ENCODE data around the gene AOC1.

DNA sequence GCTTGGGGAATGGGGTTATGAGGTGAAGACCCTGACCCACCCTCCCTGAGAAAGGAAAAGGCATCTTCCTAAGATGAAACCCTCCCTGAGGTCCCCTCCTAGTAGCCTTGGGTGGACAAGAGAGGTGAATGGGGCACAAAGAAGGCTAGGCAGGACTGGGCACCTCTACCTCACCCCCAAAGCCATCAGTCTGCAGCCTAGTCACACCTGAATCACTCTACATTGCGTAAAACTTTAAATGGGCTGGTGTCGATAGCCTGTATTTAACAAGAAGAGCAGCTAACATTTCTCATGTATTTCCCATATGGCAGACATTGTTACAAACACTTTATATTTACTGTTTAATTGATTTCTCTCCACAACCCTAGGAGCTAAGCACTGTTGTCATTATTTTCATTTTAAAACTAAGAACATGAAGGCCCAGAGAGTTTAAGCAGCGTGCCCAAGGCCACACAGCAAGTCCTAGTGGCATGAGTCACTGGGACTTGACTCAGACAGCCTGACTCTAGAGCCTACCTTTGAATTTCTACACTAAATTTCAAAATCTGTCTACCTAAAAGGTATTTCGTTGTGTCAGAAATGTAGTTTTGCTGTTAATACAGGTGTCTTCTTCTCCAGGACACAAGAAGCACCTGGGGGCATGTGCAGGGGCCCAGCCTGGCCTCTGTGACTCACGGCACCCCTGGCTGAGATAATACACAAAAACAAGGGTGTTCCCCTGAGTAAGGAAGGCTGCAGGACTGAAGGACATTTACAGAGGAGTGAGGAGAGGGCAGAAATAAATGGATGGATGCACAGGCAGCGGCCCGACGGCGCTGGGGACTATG is 3.4 kb downstream of the AOC1 start:
- TF ChIP-seq, protein P1, sequence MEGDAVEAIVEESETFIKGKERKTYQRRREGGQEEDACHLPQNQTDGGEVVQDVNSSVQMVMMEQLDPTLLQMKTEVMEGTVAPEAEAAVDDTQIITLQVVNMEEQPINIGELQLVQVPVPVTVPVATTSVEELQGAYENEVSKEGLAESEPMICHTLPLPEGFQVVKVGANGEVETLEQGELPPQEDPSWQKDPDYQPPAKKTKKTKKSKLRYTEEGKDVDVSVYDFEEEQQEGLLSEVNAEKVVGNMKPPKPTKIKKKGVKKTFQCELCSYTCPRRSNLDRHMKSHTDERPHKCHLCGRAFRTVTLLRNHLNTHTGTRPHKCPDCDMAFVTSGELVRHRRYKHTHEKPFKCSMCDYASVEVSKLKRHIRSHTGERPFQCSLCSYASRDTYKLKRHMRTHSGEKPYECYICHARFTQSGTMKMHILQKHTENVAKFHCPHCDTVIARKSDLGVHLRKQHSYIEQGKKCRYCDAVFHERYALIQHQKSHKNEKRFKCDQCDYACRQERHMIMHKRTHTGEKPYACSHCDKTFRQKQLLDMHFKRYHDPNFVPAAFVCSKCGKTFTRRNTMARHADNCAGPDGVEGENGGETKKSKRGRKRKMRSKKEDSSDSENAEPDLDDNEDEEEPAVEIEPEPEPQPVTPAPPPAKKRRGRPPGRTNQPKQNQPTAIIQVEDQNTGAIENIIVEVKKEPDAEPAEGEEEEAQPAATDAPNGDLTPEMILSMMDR (IDR thresholded peaks at IDR 0.05 in 8 of 11, conservative IDR thresholded peaks at IDR 0.05 in 3 of 11), result no peak
- TF ChIP-seq POLR2A (IDR thresholded peaks at IDR 0.05), result no peak
